HG02943 (cell line): ENCODE measurements around the gene SOD1.

Experiments used
- ATAC-seq: cut with Tn5 transposase; IDR thresholded peaks from one replicate; pipeline ENCODE4 v1.9.1; 2021; ENCODE audit warnings: mild to moderate bottlenecking, low read depth, moderate library complexity; ENCODE audit not compliant: unreplicated experiment

The SOD1 gene

DNA sequence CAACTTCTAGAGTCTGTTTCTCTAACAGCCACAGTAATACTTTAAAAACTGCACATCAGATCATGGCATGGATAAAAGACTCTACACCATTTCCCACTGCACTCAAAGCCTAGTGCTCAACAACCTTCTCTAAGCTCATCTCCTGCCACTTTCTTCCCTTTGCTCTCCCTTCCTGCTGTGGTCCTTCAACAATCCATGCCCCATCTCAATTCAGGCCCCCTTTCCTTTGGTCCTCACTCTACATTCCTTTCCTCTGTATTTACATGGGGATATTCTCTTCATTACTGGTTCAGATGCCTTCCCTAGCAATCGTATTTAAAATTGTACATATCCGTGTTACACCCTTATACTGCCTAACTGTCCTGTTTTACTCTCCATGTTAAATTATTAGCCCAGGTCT lies 19.0 kb downstream of the SOD1 start:
- ATAC-seq, result no peak

- ATAC-seq, result no peak
Observed at GRCh38 chr21:31682620-31683019, 23.1 kb downstream of the SOD1 start.

- ATAC-seq, result no peak
Observed at GRCh38 chr21:31683029-31683428, 23.5 kb downstream of the SOD1 start.

GRCh38 chr21:31684918-31685317 lies 25.4 kb downstream of the SOD1 start:
- ATAC-seq, result no peak

DNA sequence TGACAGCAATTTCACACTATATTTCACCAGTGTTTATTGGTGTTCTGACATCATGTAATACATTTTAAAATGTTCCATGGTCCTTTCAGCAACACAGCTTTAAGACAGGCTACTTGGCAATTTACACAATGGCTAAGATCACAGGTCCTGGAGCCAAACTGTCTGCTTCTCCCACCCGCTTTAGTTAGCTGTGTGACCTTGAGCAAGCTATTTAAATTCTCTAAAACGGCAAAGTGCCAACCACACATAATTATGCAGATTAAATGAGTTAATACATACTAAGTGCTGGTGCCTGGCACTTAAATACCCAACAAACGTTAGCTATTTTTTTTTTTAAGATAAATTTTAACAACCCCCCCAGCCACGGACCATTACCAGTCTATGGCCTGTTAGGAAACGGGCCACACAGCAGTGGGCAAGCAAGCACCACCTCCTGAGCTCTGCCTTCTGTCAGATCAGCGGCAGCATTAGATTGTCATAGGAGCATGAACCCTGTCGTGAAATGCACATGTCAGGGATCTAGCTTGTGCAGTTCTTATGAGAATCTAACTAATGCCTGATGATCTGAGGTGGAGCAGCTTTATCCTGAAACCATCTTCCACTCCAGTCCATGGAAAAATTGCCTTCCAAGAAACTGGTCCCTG lies 26.9 kb downstream of the SOD1 start:
- no peak for ATAC-seq

DNA sequence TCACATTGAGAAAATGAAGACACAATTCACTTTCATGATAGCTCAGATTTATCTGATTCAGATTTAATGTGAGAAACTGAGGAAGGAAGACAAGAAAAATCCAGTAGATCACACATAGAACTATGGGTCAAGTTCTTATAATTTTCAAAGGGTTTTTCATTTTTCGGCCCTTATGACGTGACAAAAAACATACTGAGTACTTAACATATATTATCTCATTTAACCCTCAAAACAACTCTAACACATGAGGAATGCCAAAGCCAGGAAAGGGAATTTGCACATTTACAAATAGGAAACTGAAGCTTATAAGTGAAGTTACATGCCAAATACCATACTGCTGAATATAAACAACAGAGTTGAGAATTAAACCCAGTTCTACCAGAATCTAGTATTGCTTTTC lies 27.6 kb downstream of the SOD1 start:
- no peak for ATAC-seq

GRCh38 chr21:31688603-31689368 lies 29.3 kb downstream of the SOD1 start:
- ATAC-seq, result no peak

DNA sequence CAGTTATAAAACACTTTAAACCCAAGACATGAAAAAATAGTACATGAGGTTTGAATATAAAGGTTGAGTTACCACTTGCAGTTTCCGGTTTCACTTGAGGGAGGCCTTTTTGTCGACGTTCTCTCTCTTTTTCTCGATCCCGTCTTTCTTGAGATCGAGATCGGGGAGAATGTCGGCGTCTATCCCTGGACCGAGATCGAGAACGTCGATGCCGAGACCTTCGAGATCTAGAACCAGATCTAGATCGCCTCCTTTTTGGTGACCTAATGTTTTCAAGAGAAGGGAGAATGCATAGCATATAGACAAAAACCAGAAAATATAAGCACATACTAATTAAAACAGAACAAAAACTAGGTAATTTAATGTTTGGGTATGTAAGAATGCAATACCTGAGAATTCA lies 33.7 kb downstream of the SOD1 start:
- ATAC-seq, result no peak

DNA sequence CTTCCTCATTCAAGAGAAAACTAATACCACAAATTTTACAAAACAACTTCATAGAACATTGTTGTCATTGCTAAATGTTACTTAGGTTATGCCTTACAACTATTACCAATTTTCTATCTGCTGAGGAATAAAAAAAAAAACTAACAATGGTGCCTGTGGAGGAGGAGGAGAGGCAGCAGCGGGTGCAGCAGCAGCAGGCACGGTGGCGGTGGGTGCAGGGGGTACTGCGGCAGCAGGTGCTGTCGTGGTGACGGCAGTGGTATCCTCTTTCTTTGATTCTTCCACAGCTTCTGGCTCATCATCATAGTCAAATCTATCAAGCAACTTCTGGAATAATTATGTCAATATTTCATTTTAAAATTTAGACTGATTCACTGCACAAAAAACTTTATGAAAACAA lies 36.9 kb downstream of the SOD1 start:
- no peak for ATAC-seq

- ATAC-seq, result no peak
Observed at GRCh38 chr21:31698461-31698860, 39.0 kb downstream of the SOD1 start.

DNA sequence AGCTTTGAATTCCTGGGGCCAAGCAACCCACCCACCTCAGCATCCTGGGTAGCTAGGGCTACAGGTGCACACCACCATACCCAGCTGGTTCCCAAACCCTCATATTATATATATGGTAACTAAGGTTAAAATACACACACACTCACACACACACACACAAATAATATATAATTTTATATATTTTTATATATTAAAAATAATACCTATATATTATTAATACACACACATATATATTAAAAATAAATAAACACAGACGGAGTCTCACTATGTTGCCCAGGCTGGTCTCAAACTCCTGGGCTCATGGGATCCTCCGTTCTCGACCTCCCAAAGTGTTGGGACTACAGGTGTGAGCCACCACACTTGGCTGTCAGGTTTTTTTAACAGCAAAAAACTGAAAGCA lies 40.5 kb downstream of the SOD1 start:
- ATAC-seq, result no peak

- no peak for ATAC-seq
Observed at GRCh38 chr21:31706562-31706961, 47.1 kb downstream of the SOD1 start.

DNA sequence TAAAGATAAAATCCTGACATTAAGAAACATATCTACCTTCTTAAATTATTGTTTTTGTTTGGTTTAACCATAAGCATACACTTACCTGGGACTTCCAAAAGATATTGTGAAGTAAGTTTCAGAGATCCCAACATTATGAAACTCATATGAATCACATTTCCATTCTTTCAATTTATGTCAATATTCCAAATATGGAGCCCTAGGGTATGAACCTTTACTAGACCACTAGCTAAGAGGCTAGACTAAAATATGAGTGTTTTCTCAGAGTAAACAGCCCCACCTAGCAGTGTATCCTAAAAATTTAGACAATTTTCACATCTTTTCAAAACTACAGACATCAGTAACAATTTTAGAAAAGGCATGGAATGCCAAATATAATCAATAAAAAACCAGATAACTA lies 48.0 kb downstream of the SOD1 start:
- ATAC-seq, result no peak

- no peak for ATAC-seq
Observed at GRCh38 chr21:31708541-31708940, 49.0 kb downstream of the SOD1 start.

DNA sequence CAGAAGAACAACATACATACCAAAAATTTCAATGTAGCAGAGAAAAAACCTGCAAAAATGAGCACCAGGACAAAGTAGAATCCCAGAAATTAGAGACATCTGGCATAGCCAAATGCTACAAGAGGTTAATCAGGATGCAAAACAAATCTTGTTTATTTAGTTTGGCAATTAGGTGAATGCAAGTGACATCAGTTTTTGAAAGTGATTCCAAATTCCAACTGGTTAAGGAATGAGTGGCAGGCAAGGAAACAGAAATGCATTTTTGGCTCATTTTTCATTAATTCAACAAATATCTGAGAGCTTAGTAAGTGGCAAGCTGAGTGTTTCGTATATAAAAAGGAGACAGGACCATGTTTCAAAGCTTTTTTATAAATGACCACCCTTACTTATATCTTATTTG lies 51.1 kb downstream of the SOD1 start:
- ATAC-seq, result no peak

DNA sequence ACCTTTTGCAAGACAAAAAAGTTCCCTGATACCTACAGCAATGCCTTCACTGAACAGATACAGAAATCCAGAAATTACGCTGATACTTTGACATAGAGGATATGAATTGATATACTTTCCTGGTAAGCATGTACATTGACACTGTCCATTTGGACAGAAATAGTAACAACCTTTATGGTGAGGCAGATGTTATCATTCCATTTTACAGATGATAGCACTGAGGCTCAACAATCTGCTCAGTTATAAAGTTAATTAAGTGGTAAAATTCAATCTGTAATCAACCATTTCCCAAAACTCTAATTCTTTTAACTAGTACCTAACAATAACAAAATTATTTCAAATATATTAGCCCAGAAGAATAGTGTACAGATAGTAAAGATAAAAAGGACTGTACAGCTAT lies 51.8 kb downstream of the SOD1 start:
- no peak for ATAC-seq

- no peak for ATAC-seq
Observed at GRCh38 chr21:31711745-31712285, 52.3 kb downstream of the SOD1 start.

- ATAC-seq, result no peak
Observed at GRCh38 chr21:31713115-31713514, 53.6 kb downstream of the SOD1 start.

DNA sequence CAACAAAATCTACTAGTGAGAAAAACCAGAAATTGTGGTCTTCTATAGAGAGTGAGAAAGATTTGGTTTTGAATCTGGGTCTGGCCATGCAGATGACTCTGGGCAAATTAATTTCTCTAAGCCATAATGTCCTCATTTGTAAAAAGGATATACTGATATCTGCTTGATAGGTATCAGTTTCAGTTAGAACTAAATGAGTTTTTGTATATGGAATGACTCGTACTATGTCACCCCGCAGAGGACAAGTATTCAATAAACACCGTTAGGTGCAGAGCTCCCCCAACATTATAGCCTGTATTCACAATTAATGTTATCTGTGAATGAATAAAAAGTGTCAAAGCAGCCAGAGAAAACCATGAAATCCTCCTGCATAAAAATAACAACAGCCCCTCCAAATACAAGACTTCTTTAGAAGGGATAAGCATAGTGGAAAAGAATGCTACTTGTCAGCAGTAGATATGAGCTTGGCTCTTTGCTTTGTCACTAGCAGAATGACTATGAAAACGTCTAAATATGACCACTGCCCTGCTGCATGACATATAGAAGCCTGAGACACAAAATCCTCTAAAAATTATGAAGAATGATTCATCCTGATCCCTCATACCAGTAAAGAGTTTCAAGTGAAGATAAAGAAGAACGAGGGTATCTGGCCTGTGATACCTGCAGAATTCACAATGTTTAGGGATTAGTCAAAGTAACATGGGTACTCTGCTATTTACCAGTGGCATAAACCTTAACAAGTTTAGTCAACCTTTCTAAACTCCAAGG lies 54.7 kb downstream of the SOD1 start:
- no peak for ATAC-seq

DNA sequence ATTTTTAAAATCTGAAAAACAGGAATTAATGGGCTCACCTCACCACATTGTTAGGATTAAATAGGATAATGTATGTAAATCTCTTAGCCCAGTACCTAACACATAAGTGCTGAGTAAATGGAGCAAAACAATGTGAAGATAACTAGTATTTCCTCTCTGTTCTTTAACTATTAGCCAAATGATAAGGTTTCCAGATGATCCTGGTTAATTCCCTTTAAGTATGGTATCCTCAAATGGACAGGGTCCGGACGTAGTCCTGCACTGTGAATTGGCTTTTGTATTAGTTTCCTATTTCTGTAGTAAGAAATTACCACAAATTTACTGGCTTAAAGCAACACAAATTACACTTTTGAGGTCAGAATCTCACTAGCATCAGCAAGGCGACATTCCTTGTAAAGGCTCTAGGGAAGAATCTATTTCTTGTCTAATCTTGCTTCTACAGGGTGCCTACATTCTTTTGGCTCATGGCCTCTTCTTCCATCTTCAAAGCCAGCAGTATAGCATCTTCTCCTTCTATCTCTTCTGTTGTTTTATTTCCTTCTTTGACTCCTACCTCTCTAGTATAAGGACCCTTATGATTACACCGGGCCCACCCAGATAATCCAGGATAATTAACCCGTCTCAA lies 55.4 kb downstream of the SOD1 start:
- no peak for ATAC-seq

- no peak for ATAC-seq
Observed at GRCh38 chr21:31716106-31716505, 56.6 kb downstream of the SOD1 start.
